ENCODE results near the gene ADK. TPM values are rescaled to one million over a fixed set of nuclear protein-coding genes. Genes with fewer than 3 reads are reported as not detected.

The ADK gene
- total RNA-seq, 2 experiments from 2014 or later, result 26.4 to 31.1 TPM

GRCh38 chr10:74600170-74600569 is 449.1 kb downstream of the ADK start:
- POLR2A ChIA-PET, result no interaction called here

DNA sequence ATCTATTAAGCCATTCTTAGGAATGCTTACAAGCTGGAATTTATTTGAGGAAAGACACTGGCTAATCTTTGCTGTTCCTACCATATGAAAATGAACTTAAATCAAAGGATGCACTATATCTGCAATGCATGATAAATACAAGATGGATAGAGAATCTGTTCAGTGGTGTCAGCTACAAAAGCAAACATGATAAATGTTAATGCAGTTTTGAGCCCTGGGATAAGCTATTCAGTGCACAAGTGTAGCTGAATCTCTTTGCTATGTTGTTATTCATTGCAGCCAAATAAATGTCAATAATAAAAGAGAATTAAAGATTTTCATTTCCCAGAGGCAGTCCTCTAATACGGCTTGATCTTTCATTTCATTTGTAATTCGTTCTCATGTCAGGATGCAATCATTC is 451.6 kb downstream of the ADK start:
- DNase-seq (ENCODE audit: low spot score), result no peak
- ChIA-PET POLR2A (no interaction called here), CTCF (ENCODE audit: unreplicated experiment) (interaction anchor here (0.9 kb wide), 1 partner anchor 12 kb away, joined by 3 read pairs; no protein-coding TSS in a partner anchor)
- H3K79me2 ChIP-seq (ENCODE audit: insufficient read depth, low read depth, low read length), result no peaks in the 10 kb centered on the region
- no peak overlapping the region for H3K4me2 ChIP-seq (ENCODE audit: low read length)
- no peak overlapping the region for H2AFZ ChIP-seq (ENCODE audit: low read length)
- H3K9me3 ChIP-seq (ENCODE audit: low read length), result no peaks in the 10 kb centered on the region
- TF ChIP-seq, protein P1, sequence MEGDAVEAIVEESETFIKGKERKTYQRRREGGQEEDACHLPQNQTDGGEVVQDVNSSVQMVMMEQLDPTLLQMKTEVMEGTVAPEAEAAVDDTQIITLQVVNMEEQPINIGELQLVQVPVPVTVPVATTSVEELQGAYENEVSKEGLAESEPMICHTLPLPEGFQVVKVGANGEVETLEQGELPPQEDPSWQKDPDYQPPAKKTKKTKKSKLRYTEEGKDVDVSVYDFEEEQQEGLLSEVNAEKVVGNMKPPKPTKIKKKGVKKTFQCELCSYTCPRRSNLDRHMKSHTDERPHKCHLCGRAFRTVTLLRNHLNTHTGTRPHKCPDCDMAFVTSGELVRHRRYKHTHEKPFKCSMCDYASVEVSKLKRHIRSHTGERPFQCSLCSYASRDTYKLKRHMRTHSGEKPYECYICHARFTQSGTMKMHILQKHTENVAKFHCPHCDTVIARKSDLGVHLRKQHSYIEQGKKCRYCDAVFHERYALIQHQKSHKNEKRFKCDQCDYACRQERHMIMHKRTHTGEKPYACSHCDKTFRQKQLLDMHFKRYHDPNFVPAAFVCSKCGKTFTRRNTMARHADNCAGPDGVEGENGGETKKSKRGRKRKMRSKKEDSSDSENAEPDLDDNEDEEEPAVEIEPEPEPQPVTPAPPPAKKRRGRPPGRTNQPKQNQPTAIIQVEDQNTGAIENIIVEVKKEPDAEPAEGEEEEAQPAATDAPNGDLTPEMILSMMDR (conservative IDR thresholded peaks at IDR 0.05; ENCODE audit: low read length), result no peak
- TF ChIP-seq EZH2phosphoT487 (IDR thresholded peaks at IDR 0.05; ENCODE audit: borderline replicate concordance, low read depth, low read length), result no peak
- no TSS peak for BruUV-seq (replicated peaks)
- no peaks in the 10 kb centered on the region for H4K20me1 ChIP-seq (ENCODE audit: insufficient read depth, low read length)
- no peaks in the 10 kb centered on the region for H3K4me1 ChIP-seq (ENCODE audit: insufficient read depth, low read length, poor library complexity, severe bottlenecking)
- intact Hi-C loops (cut with micrococcal nuclease; ENCODE audit: unreplicated experiment), result no loop called here
- no peak overlapping the region for H3K27ac ChIP-seq (ENCODE audit: low read depth, low read length, poor library complexity, severe bottlenecking)
- H3K4me3 ChIP-seq (ENCODE audit: low read depth, low read length, poor library complexity, severe bottlenecking), result no peak overlapping the region
- H3K36me3 ChIP-seq (ENCODE audit: insufficient read depth, low read length), result no peaks in the 10 kb centered on the region
- no peaks in the 10 kb centered on the region for H3K9me2 ChIP-seq (ENCODE audit: insufficient read depth, low read length)

More at GRCh38 chr10:74600170-74600569, 449.1 kb downstream of the ADK start:
- H3K27ac ChIP-seq (ENCODE audit: low read depth, low read length, poor library complexity, severe bottlenecking), result no peak overlapping the region
- H4K20me1 ChIP-seq (ENCODE audit: insufficient read depth, low read length), result no peaks in the 10 kb centered on the region
- H3K36me3 ChIP-seq (ENCODE audit: insufficient read depth, low read length), result no peaks in the 10 kb centered on the region
- no peaks in the 10 kb centered on the region for H3K9me2 ChIP-seq (ENCODE audit: insufficient read depth, low read length)
- H3K4me2 ChIP-seq (ENCODE audit: low read length), result no peak overlapping the region
- intact Hi-C loops (cut with micrococcal nuclease; ENCODE audit: unreplicated experiment), result no loop called here
- no peak overlapping the region for H3K4me3 ChIP-seq (ENCODE audit: low read depth, low read length, poor library complexity, severe bottlenecking)
- no peaks in the 10 kb centered on the region for H3K9me3 ChIP-seq (ENCODE audit: low read length)
- H3K4me1 ChIP-seq (ENCODE audit: insufficient read depth, low read length, poor library complexity, severe bottlenecking), result no peaks in the 10 kb centered on the region
- CTCF ChIA-PET (ENCODE audit: unreplicated experiment), result no interaction called here
- H2AFZ ChIP-seq (ENCODE audit: low read length), result no peak overlapping the region
- no peaks in the 10 kb centered on the region for H3K79me2 ChIP-seq (ENCODE audit: insufficient read depth, low read depth, low read length)
- TF ChIP-seq EZH2phosphoT487 (IDR thresholded peaks at IDR 0.05; ENCODE audit: borderline replicate concordance, low read depth, low read length), result no peak
- TF ChIP-seq, protein P1 (conservative IDR thresholded peaks at IDR 0.05; ENCODE audit: low read length), result no peak
- no peak for DNase-seq (ENCODE audit: low spot score)
- no TSS peak for BruUV-seq (replicated peaks)

GRCh38 chr10:74610299-74610698 is 459.3 kb downstream of the ADK start:
- no peak overlapping the region for H2AFZ ChIP-seq (ENCODE audit: low read length)
- no peaks in the 10 kb centered on the region for H3K79me2 ChIP-seq (ENCODE audit: insufficient read depth, low read depth, low read length)
- no peak overlapping the region for H3K4me2 ChIP-seq (ENCODE audit: low read length)
- no peak overlapping the region for H3K4me3 ChIP-seq (ENCODE audit: low read depth, low read length, poor library complexity, severe bottlenecking)
- H3K9me2 ChIP-seq (ENCODE audit: insufficient read depth, low read length), result no peaks in the 10 kb centered on the region
- H3K27ac ChIP-seq (ENCODE audit: low read depth, low read length, poor library complexity, severe bottlenecking), result no peak overlapping the region
- no peak for DNase-seq (ENCODE audit: low spot score)
- intact Hi-C loops (cut with micrococcal nuclease; ENCODE audit: unreplicated experiment), result no loop called here
- no peaks in the 10 kb centered on the region for H3K4me1 ChIP-seq (ENCODE audit: insufficient read depth, low read length, poor library complexity, severe bottlenecking)
- H3K9me3 ChIP-seq (ENCODE audit: low read length), result no peaks in the 10 kb centered on the region
- ChIA-PET POLR2A (no interaction called here), CTCF (ENCODE audit: unreplicated experiment) (no interaction called here)
- TF ChIP-seq EZH2phosphoT487 (IDR thresholded peaks at IDR 0.05; ENCODE audit: borderline replicate concordance, low read depth, low read length), result no peak
- TF ChIP-seq, protein P1 (conservative IDR thresholded peaks at IDR 0.05; ENCODE audit: low read length), result no peak
- BruUV-seq (replicated peaks), result no TSS peak
- H3K36me3 ChIP-seq (ENCODE audit: insufficient read depth, low read length), result no peaks in the 10 kb centered on the region
- H4K20me1 ChIP-seq (ENCODE audit: insufficient read depth, low read length), result no peaks in the 10 kb centered on the region

Data from OCI-LY7 (cell line).